ENCODE data around the gene ERBIN.
"Not testable (repeated sequence)": the region's sequence is repeated elsewhere in the genome, so short reads cannot be mapped to it uniquely, and the experiment has no call there.

ERBIN gene

DNA sequence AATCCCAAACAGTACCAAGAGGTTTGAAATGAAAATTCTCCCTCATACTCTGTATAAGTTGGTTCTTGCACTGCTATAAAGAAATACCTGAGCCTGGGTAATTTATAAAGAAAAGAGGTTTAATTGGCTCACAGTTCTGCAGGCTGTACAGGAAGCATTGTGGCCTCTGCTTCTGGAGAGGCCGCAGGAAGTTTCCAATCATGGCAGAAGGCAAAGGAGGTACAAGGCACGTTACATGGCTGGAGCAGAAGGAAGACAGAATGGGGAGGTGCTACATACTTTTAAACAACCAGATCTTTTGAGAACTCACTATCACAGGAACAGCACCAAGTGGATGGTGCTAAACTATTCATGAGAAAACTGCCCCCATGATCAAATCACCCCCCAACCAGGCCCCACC is 25.6 kb upstream of the ERBIN start:
- no peaks in the 10 kb centered on the region for H3K9me3 ChIP-seq (replicated peaks; ENCODE audit: low read length)
- no peak overlapping the region for H3K4me3 ChIP-seq (ENCODE audit: low read length)
- H3K4me2 ChIP-seq (ENCODE audit: low read length): no peak overlapping the region
- H3K9ac ChIP-seq (ENCODE audit: low read depth, low read length): no peak overlapping the region
- no peaks in the 10 kb centered on the region for H3K4me1 ChIP-seq (ENCODE audit: control insufficient read depth, insufficient read depth, low read length)
- no peaks in the 10 kb centered on the region for H3K36me3 ChIP-seq (ENCODE audit: insufficient read depth, low read length)
- no peaks in the 10 kb centered on the region for H3K27me3 ChIP-seq (ENCODE audit: control insufficient read depth, insufficient read depth, low read length)

DNA sequence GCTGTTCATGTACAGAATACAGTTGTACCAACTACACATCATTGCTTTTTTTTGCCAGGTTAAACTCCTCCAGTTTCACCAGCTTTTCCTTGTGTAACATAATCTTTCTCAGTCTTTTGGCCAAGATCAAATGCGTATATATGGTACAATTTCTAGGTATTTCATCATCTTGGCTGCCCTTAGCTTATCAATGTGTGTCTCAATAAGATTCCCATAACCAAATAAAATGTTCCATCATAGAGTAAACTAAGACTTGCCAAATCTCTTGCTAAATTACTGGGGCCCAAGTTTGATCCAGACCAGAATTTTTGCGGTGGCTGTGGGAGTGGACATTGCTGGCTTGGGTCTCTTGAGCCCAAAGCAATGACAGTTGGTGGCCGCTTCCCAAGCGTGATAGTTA is 24.3 kb upstream of the ERBIN start:
- H3K9me3 ChIP-seq (replicated peaks; ENCODE audit: low read length): no peaks in the 10 kb centered on the region
- no peak overlapping the region for H3K4me3 ChIP-seq (ENCODE audit: low read length)
- H3K36me3 ChIP-seq (ENCODE audit: insufficient read depth, low read length): no peaks in the 10 kb centered on the region
- H3K27me3 ChIP-seq (ENCODE audit: control insufficient read depth, insufficient read depth, low read length): no peaks in the 10 kb centered on the region
- no peak overlapping the region for H3K4me2 ChIP-seq (ENCODE audit: low read length)
- H3K9ac ChIP-seq (ENCODE audit: low read depth, low read length): no peak overlapping the region
- H3K4me1 ChIP-seq (ENCODE audit: control insufficient read depth, insufficient read depth, low read length): peaks cover 4% of the 10 kb centered on the region

DNA sequence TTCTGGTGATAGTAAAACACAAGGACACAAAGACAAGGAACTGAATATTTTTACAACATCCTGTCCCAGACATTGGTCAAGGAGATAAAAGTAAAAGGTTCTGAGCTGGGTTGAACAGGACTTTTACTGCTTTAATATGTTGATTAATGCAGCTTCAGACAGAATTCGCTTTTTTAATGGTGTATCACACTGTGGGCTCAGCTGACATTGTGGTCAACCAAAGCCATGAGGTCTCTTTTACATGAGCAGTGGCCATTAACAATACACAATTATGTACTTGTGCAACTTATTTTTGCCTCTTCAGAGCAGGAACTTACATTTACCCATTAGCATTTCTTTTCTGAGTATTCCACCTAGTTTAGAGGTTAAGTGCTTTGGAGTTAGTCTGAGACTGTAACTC is 22.8 kb upstream of the ERBIN start:
- Histone ChIP-seq H3K9ac (ENCODE audit: low read depth, low read length) (no peak overlapping the region), H3K9me3 (replicated peaks; ENCODE audit: low read length) (no peaks in the 10 kb centered on the region), H3K4me3 (ENCODE audit: low read length) (no peak overlapping the region), H3K4me1 (ENCODE audit: control insufficient read depth, insufficient read depth, low read length) (peaks cover 4% of the 10 kb centered on the region), H3K4me2 (ENCODE audit: low read length) (no peak overlapping the region), H3K36me3 (ENCODE audit: insufficient read depth, low read length) (no peaks in the 10 kb centered on the region), H3K27me3 (ENCODE audit: control insufficient read depth, insufficient read depth, low read length) (no peaks in the 10 kb centered on the region)

DNA sequence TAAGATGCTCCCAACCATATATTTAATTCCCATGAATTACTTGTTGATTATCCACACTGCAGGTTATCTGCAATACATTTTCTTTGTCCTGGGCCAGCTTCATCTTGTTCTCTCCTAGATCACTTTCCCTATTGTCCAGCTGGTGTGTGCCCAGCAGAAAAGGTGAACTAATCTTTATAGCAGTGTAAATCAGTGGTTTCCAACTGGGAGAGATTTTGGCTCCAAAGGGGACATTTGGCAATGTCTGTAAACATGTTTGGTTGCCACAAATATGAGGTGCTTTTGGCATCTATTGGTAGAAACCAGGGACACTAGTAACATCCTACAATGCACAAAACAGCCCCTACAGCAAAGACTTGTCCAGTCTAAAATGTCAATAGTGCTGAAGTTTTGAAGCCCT is 20.1 kb upstream of the ERBIN start:
- H3K4me3 ChIP-seq (ENCODE audit: low read length): no peak overlapping the region
- H3K36me3 ChIP-seq (ENCODE audit: insufficient read depth, low read length): no peaks in the 10 kb centered on the region
- H3K27me3 ChIP-seq (ENCODE audit: control insufficient read depth, insufficient read depth, low read length): no peaks in the 10 kb centered on the region
- H3K9ac ChIP-seq (ENCODE audit: low read depth, low read length): no peak overlapping the region
- no peaks in the 10 kb centered on the region for H3K9me3 ChIP-seq (replicated peaks; ENCODE audit: low read length)
- peaks cover 4% of the 10 kb centered on the region for H3K4me1 ChIP-seq (ENCODE audit: control insufficient read depth, insufficient read depth, low read length)
- H3K4me2 ChIP-seq (ENCODE audit: low read length): no peak overlapping the region

DNA sequence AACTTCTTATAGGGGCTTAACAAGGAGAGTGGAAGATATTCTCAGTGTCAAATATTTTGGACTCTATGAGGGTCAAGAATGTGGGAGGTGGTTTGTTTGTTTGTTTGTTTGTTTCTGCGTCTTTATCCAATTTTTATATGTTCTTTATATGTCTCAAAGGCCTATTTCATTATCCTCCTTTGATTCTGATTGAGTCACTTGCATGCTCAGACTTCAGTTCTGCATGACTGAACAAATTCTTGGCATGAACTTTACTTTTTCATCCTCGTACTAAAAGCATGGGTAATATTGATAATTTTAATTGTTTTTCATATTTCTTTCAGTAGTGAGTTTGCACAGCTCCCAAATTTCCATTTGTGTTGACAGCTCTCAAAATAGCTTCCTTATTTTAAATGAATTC is 19.2 kb upstream of the ERBIN start:
- Histone ChIP-seq H3K4me1 (ENCODE audit: control insufficient read depth, insufficient read depth, low read length) (peaks cover 4% of the 10 kb centered on the region), H3K4me2 (ENCODE audit: low read length) (no peak overlapping the region), H3K27me3 (ENCODE audit: control insufficient read depth, insufficient read depth, low read length) (no peaks in the 10 kb centered on the region), H3K4me3 (ENCODE audit: low read length) (no peak overlapping the region), H3K36me3 (ENCODE audit: insufficient read depth, low read length) (no peaks in the 10 kb centered on the region), H3K9me3 (replicated peaks; ENCODE audit: low read length) (no peaks in the 10 kb centered on the region), H3K9ac (ENCODE audit: low read depth, low read length) (no peak overlapping the region)

DNA sequence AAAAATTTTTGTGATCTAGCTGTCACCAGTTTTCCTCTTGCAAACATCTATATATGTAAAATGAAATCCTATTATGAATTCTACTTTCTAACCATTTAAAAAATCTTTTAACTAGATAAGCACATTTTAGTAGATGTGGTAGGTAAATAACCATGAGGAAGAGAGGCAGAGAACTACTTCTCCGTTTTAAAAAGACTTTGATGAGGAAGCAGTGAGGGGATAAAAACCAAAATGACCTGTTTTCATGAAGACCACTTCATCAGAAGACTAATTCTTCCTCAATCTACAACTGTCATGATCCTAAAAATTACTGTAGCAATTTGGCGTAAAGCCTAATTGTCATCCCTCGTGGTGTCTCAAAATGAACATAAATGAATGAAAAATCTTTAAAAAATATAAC is 15.7 kb upstream of the ERBIN start:
- no peaks in the 10 kb centered on the region for H3K27me3 ChIP-seq (ENCODE audit: control insufficient read depth, insufficient read depth, low read length)
- H3K4me2 ChIP-seq (ENCODE audit: low read length): no peak overlapping the region
- H3K9me3 ChIP-seq (replicated peaks; ENCODE audit: low read length): no peaks in the 10 kb centered on the region
- H3K4me1 ChIP-seq (ENCODE audit: control insufficient read depth, insufficient read depth, low read length): peaks cover 4% of the 10 kb centered on the region
- no peak overlapping the region for H3K9ac ChIP-seq (ENCODE audit: low read depth, low read length)
- no peaks in the 10 kb centered on the region for H3K36me3 ChIP-seq (ENCODE audit: insufficient read depth, low read length)
- no peak overlapping the region for H3K4me3 ChIP-seq (ENCODE audit: low read length)

DNA sequence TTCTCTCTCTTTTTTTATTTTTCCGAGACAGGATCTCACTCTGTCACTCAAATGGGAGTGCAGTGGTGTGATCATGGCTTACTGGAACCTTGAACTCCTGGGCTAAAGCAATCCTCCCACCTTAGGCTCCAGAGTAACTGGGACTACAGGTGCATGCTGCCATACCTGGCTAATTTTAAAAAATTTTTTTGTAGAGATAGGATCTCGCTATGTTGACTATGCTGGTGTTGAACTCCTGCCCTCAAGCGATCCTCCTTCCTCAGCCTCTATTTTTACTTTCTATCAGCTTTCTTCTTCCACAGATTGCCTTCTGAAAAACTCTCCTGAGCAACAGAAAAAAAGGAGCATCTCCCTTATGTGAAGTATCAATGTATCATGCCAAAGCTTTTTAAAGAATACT is 14.1 kb upstream of the ERBIN start:
- Histone ChIP-seq H3K4me1 (ENCODE audit: control insufficient read depth, insufficient read depth, low read length) (no peaks in the 10 kb centered on the region), H3K36me3 (ENCODE audit: insufficient read depth, low read length) (no peaks in the 10 kb centered on the region), H3K9ac (ENCODE audit: low read depth, low read length) (no peak overlapping the region), H3K9me3 (replicated peaks; ENCODE audit: low read length) (no peaks in the 10 kb centered on the region), H3K4me3 (ENCODE audit: low read length) (no peak overlapping the region), H3K4me2 (ENCODE audit: low read length) (no peak overlapping the region), H3K27me3 (ENCODE audit: control insufficient read depth, insufficient read depth, low read length) (no peaks in the 10 kb centered on the region)

DNA sequence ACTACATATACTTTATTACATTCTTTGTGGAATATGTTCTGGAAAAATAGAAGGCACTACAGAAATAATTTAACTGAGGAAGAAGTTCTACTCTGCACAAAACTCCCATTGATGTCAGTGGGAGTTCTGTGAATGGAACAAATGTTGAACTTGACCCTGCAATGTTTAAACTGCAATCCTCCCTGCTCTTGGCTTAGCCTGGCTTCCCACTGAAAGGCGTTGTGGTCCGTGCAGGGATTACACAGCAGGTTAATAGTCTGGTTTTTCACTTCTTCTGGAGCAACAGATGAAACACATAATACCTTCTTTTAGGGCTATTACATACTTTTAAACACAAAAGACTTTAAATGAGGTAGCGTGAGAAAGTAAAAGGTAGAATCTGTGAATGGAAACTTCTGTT is 12.9 kb upstream of the ERBIN start:
- no peaks in the 10 kb centered on the region for H3K36me3 ChIP-seq (ENCODE audit: insufficient read depth, low read length)
- H3K27me3 ChIP-seq (ENCODE audit: control insufficient read depth, insufficient read depth, low read length): no peaks in the 10 kb centered on the region
- H3K9me3 ChIP-seq (replicated peaks; ENCODE audit: low read length): no peaks in the 10 kb centered on the region

DNA sequence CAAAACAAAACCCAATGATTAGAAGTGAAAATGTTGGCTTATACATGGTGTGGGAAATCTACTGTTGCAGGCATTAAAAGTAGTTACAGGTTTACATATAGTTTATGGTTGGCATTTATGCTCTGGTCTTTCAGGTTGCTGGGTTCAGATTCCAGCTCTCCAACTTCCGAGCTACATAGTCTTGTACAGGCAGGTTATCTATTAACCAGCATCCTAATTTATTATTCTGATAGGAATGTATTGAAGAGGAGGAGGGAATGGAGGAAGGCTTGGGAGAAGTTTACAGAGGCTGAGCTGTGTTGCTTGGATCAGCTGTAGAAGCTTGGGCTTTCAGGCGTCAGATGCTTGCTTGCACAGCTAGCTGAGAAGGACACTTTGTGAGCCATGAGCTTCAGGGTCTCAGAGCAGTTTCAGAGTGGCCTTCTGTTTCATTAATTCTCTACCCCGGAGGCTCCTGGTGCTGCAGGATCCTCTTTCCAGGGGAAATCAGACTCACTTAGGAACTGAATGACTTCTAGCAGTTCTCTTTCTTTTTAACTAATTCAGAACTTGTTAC is 11.7 kb upstream of the ERBIN start:
- peaks cover 4% of the 10 kb centered on the region for H3K4me1 ChIP-seq (ENCODE audit: control insufficient read depth, insufficient read depth, low read length)
- H3K9ac ChIP-seq (ENCODE audit: low read depth, low read length): no peak overlapping the region
- H3K27me3 ChIP-seq (ENCODE audit: control insufficient read depth, insufficient read depth, low read length): no peaks in the 10 kb centered on the region
- no peaks in the 10 kb centered on the region for H3K9me3 ChIP-seq (replicated peaks; ENCODE audit: low read length)
- H3K36me3 ChIP-seq (ENCODE audit: insufficient read depth, low read length): no peaks in the 10 kb centered on the region
- H3K4me2 ChIP-seq (ENCODE audit: low read length): no peak overlapping the region
- H3K4me3 ChIP-seq (ENCODE audit: low read length): no peak overlapping the region

More for the DNA sequence above, 12.9 kb upstream of the ERBIN start:
- H3K9ac ChIP-seq (ENCODE audit: low read depth, low read length): no peak overlapping the region
- no peaks in the 10 kb centered on the region for H3K4me1 ChIP-seq (ENCODE audit: control insufficient read depth, insufficient read depth, low read length)
- H3K4me2 ChIP-seq (ENCODE audit: low read length): no peak overlapping the region
- H3K4me3 ChIP-seq (ENCODE audit: low read length): no peak overlapping the region

DNA sequence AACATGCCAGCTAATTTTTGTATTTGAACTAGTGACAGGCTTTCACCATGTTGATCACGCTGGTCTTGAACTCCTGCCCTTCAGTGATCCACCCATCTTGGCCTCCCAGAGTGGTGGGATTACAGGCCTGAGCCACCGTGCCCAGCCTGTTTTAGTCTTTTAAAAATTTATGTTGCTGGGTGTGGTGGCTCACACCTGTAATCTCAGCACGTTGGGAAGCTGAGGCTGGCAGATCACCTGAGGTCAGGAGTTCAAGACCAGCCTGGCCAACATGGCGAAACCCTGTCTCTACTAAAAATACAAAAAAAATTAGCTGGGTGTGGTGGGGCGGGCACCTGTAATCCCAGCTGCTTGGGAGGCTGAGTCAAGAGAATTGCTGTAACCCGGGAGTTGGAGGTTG is 10.7 kb upstream of the ERBIN start:
- not testable (repeated sequence) for H3K4me2 ChIP-seq (ENCODE audit: low read length); H3K27me3 ChIP-seq (ENCODE audit: control insufficient read depth, insufficient read depth, low read length); H3K36me3 ChIP-seq (ENCODE audit: insufficient read depth, low read length); H3K4me1 ChIP-seq (ENCODE audit: control insufficient read depth, insufficient read depth, low read length); H3K9me3 ChIP-seq (replicated peaks; ENCODE audit: low read length); H3K9ac ChIP-seq (ENCODE audit: low read depth, low read length); H3K4me3 ChIP-seq (ENCODE audit: low read length)

DNA sequence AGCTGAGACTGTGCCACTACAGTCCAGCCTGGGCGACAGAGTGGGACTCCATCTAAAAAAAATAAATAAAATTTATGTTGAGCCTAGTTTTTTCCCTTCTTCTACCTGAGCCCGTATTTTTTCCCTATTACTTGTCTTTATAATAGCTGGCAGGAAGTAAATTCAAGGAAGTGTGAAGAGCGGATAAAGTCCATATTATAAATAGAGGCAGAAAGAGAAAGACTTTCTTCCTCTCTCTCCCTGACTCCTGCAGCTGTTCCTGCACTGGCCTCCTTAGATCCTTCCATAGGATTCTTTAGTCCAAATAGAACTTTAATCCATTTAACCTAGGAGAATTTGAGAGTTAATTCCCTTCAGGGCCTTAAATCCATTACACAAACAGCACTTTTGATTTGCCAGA is 10.3 kb upstream of the ERBIN start:
- Histone ChIP-seq H3K27me3 (ENCODE audit: control insufficient read depth, insufficient read depth, low read length) (no peaks in the 10 kb centered on the region), H3K4me2 (ENCODE audit: low read length) (no peak overlapping the region), H3K9me3 (replicated peaks; ENCODE audit: low read length) (no peaks in the 10 kb centered on the region), H3K4me3 (ENCODE audit: low read length) (no peak overlapping the region), H3K36me3 (ENCODE audit: insufficient read depth, low read length) (no peaks in the 10 kb centered on the region), H3K9ac (ENCODE audit: low read depth, low read length) (no peak overlapping the region), H3K4me1 (ENCODE audit: control insufficient read depth, insufficient read depth, low read length) (peaks cover 10% of the 10 kb centered on the region)

DNA sequence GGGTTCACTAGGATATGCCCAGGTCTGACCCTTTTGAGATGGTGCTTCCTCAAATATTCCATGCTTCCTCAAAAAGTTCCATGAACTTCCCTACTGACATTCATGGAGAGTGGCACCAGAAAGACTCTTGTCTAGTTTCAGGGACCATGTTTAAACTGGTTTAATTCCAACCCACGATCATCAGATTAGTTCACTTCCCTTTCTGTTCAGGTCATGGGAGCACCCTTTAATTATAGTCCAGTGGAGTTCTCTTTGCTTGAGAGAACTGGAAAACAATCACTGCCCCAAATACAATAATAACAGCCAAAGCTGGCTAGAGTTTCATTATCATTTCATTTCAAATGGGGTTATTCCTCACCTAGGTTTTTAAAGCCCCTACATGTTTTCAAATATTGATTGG is 9.7 kb upstream of the ERBIN start:
- Histone ChIP-seq H3K36me3 (ENCODE audit: insufficient read depth, low read length) (no peaks in the 10 kb centered on the region), H3K9ac (ENCODE audit: low read depth, low read length) (no peak overlapping the region), H3K9me3 (replicated peaks; ENCODE audit: low read length) (no peaks in the 10 kb centered on the region), H3K4me2 (ENCODE audit: low read length) (no peak overlapping the region), H3K4me1 (ENCODE audit: control insufficient read depth, insufficient read depth, low read length) (peaks cover 10% of the 10 kb centered on the region), H3K4me3 (ENCODE audit: low read length) (no peak overlapping the region), H3K27me3 (ENCODE audit: control insufficient read depth, insufficient read depth, low read length) (no peaks in the 10 kb centered on the region)
